Measurements from ENCODE around the gene LPIN3. TPM values are rescaled to one million over a fixed set of nuclear protein-coding genes. Genes with fewer than 3 reads are reported as not detected.
"Not testable (repeated sequence)": the region's sequence is repeated elsewhere in the genome, so short reads cannot be mapped to it uniquely, and the experiment has no call there.

LPIN3 gene
- total and polyA plus RNA-seq, 5 donors from 2014 or later = 0.10 to 0.35 TPM; not detected in 3

DNA sequence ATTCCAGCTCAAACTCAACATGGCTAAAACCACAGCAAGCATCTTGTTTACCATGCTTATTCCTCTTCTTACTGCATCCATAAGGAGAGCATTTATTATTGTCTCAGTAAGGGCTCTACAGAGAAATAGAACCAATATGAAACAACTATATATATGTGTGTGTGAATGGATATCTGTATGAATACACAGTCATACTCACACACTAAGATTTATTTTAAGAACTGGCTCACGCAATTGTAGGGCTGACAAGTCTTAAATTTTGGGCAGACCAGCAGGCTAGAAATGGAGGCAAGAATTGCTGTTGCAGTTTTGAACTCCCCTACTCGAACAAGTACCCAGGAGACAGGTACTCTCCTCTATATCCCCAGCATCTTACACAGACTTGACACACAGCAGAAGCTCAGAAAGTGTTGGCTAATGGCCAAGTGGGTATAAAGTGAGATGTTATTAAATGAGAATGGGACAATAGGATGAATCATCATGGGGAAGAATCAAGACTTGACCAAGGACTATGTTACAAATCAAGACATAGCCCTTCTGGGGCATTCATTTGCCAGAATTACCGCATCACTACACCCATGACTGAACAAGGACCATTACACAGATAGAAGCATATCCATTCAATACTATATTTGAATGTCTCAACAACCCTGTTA is 36.1 kb upstream of the LPIN3 start:
- Histone ChIP-seq H3K4me3 (ENCODE audit: low read depth, low read length) (no peak overlapping the region), H3K36me3 (ENCODE audit: control insufficient read depth, insufficient read depth, low read length) (no peaks in the 10 kb centered on the region), H3K9me3 (ENCODE audit: control insufficient read depth in 2 of 2, low read length in 2 of 2) (no peaks in the 10 kb centered on the region), H3K4me1 (ENCODE audit: control insufficient read depth, insufficient read depth, low read length, poor library complexity, severe bottlenecking) (no peaks in the 10 kb centered on the region), H3K27me3 (ENCODE audit: control insufficient read depth, insufficient read depth, low read length) (no peaks in the 10 kb centered on the region), H3K27ac (ENCODE audit: insufficient read depth, low read length, poor library complexity, severe bottlenecking) (no peak overlapping the region)
- Mint-ChIP-seq H3K27ac (no peak overlapping the region), H3K4me1 (peaks cover 0 to 5% (median 2%) of the 10 kb centered on the region in 4 donors), H3K4me3 (no peak overlapping the region), H3K9me3 (peaks cover 0 to 1% (median 0%) of the 10 kb centered on the region in 7 donors), H3K27me3 (no peaks in the 10 kb centered on the region), H3K36me3 (peaks cover under 1% of the 10 kb centered on the region)
- ATAC-seq (ENCODE audit: low read depth in 2 of 2) (no peak), DNase-seq (no peak)

DNA sequence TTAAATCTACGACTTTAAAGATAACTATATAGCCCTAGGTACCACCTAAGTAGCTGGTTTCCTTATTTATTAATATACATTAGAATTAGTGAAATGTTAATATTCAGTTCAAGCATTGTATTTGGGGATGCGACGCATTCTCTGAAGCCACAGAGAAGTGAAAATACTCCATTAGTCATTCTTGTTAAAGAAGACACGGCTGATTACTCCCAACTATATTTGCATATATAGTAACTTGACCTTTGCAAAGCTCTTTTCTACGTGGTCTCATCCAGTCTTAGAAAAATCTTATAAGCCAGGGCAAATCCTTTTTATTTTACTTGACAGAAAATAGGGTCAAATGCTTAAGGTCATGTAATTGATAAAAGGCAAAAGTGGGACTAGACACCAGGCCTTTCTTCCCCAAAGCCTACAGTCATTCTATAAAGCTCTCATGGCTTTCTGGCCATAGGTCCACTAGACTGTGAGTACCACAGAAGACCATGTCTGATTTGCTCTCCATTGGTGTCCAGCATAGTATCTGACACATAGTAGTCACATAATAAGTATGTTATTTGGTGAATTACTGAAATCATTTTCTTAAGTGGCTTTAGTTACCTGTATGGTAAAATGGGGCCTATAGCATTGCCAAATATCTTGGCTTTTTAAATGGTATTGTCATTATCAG is 34.4 kb upstream of the LPIN3 start:
- H3K27ac Mint-ChIP-seq = no peak overlapping the region
- DNase-seq (no peak), ATAC-seq (ENCODE audit: low read depth in 2 of 2) (no peak)
- Histone ChIP-seq H3K4me1 (ENCODE audit: control insufficient read depth, insufficient read depth, low read length, poor library complexity, severe bottlenecking) (no peaks in the 10 kb centered on the region), H3K27me3 (ENCODE audit: control insufficient read depth, insufficient read depth, low read length) (no peaks in the 10 kb centered on the region), H3K36me3 (ENCODE audit: control insufficient read depth, insufficient read depth, low read length) (no peaks in the 10 kb centered on the region), H3K9me3 (ENCODE audit: control insufficient read depth in 2 of 2, low read length in 2 of 2) (no peaks in the 10 kb centered on the region), H3K4me3 (ENCODE audit: low read depth, low read length) (no peak overlapping the region), H3K27ac (ENCODE audit: insufficient read depth, low read length, poor library complexity, severe bottlenecking) (no peak overlapping the region)
- H3K9me3 Mint-ChIP-seq = no peaks in the 10 kb centered on the region
- peaks cover 0 to 5% (median 2%) of the 10 kb centered on the region in 4 donors for H3K4me1 Mint-ChIP-seq
- H3K4me3 Mint-ChIP-seq = no peak overlapping the region
- no peaks in the 10 kb centered on the region for H3K27me3 Mint-ChIP-seq
- H3K36me3 Mint-ChIP-seq = peaks cover 9% of the 10 kb centered on the region

DNA sequence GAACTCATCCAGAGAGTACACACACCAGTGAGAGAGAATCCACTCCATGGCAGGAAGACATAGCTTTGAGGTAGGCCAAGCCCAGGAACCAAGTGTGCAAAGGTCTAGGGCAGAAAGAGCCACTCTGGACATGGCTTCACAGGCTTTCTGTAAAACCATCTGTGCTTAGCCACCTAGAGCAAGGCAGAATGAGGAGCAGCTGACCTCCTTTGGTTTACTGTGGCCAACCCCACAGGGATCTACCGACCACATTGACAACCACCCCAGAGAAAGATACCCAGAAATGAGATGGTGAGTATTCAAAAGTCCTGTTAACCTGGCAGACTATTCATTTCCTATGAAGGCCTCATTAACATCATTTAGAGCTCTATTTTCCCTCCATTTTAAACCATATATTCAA is 33.6 kb upstream of the LPIN3 start:
- Histone ChIP-seq H3K36me3 (ENCODE audit: control insufficient read depth, insufficient read depth, low read length) (no peaks in the 10 kb centered on the region), H3K9me3 (ENCODE audit: control insufficient read depth in 2 of 2, low read length in 2 of 2) (no peaks in the 10 kb centered on the region), H3K4me1 (ENCODE audit: control insufficient read depth, insufficient read depth, low read length, poor library complexity, severe bottlenecking) (no peaks in the 10 kb centered on the region), H3K4me3 (ENCODE audit: low read depth, low read length) (no peak overlapping the region), H3K27ac (ENCODE audit: insufficient read depth, low read length, poor library complexity, severe bottlenecking) (no peak overlapping the region), H3K27me3 (ENCODE audit: control insufficient read depth, insufficient read depth, low read length) (no peaks in the 10 kb centered on the region)
- Mint-ChIP-seq H3K27ac (no peak overlapping the region), H3K4me1 (peaks cover 0 to 5% (median 2%) of the 10 kb centered on the region in 4 donors), H3K36me3 (peaks cover 9% of the 10 kb centered on the region), H3K27me3 (no peaks in the 10 kb centered on the region), H3K4me3 (no peak overlapping the region), H3K9me3 (no peaks in the 10 kb centered on the region)
- no peak for DNase-seq
- no peak for ATAC-seq (ENCODE audit: low read depth in 2 of 2)

DNA sequence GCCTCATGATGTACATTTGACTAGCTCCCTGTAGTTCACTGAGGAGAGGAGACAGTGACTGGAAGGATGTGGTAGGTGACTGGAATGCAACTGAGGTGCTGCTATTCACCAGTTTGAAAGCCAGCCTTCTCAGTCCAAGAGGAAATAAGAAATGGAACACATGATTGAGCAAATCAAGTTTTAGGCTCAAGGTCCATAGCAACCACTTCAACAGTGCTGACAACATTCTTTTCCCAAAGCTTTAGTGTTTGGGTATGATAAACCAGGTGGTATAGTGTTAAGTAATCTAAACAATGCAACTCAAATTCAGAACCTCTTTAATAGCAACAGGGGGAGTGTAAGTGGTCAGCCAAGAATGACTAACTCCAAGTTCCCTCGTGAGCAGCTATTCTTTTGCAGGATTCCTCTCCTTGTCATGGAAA is 32.3 kb upstream of the LPIN3 start:
- Histone ChIP-seq H3K4me3 (ENCODE audit: low read depth, low read length) (no peak overlapping the region), H3K27ac (ENCODE audit: insufficient read depth, low read length, poor library complexity, severe bottlenecking) (no peak overlapping the region), H3K36me3 (ENCODE audit: control insufficient read depth, insufficient read depth, low read length) (no peaks in the 10 kb centered on the region), H3K4me1 (ENCODE audit: control insufficient read depth, insufficient read depth, low read length, poor library complexity, severe bottlenecking) (no peaks in the 10 kb centered on the region), H3K27me3 (ENCODE audit: control insufficient read depth, insufficient read depth, low read length) (no peaks in the 10 kb centered on the region), H3K9me3 (ENCODE audit: control insufficient read depth in 2 of 2, low read length in 2 of 2) (no peaks in the 10 kb centered on the region)
- Mint-ChIP-seq H3K4me1 (peaks cover 0 to 5% (median 2%) of the 10 kb centered on the region in 4 donors), H3K27me3 (no peaks in the 10 kb centered on the region), H3K9me3 (no peaks in the 10 kb centered on the region), H3K36me3 (peaks cover 9% of the 10 kb centered on the region), H3K4me3 (no peak overlapping the region), H3K27ac (no peak overlapping the region)
- no peak for DNase-seq
- no peak for ATAC-seq (ENCODE audit: low read depth in 2 of 2)

DNA sequence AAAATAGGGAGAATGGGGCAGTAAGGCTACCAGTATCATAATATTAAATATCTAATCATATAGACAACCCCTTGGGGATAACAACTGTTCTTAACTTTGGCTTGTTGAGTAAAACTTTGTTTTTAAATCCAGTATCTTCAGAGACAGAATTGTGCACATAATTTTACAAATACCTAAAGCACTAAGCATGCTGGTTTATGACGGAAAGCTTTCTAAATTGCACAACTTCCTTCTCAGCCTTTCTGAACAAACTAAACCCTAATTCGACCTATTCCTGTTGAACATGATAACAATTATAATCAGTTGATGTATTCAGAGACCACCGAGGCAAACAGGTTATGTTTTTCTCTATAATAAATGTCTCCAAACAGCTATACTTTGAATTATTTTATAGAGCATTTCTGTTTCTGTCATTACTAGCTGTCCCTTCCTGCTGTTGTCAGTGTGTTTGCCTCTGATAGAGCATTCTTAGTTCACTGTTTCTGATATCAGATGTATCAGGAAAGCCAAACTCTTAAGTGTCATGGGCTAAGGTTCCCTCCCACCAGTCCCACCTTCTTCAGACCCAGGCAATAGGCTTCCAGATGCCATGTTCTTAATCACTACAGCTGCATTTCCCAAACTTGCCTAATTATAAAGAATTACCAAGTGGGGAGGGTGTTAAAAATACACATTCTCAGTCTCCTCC is 31.8 kb upstream of the LPIN3 start:
- Histone ChIP-seq H3K4me1 (ENCODE audit: control insufficient read depth, insufficient read depth, low read length, poor library complexity, severe bottlenecking) (no peaks in the 10 kb centered on the region), H3K36me3 (ENCODE audit: control insufficient read depth, insufficient read depth, low read length) (no peaks in the 10 kb centered on the region), H3K27ac (ENCODE audit: insufficient read depth, low read length, poor library complexity, severe bottlenecking) (no peak overlapping the region), H3K4me3 (ENCODE audit: low read depth, low read length) (no peak overlapping the region), H3K9me3 (ENCODE audit: control insufficient read depth in 2 of 2, low read length in 2 of 2) (no peaks in the 10 kb centered on the region), H3K27me3 (ENCODE audit: control insufficient read depth, insufficient read depth, low read length) (no peaks in the 10 kb centered on the region)
- Mint-ChIP-seq H3K9me3 (no peaks in the 10 kb centered on the region), H3K36me3 (peaks cover 9% of the 10 kb centered on the region), H3K27ac (no peak overlapping the region), H3K27me3 (no peaks in the 10 kb centered on the region), H3K4me1 (peaks cover 0 to 5% (median 2%) of the 10 kb centered on the region in 4 donors), H3K4me3 (no peak overlapping the region)
- no peak for DNase-seq
- ATAC-seq (ENCODE audit: low read depth in 2 of 2) = no peak

DNA sequence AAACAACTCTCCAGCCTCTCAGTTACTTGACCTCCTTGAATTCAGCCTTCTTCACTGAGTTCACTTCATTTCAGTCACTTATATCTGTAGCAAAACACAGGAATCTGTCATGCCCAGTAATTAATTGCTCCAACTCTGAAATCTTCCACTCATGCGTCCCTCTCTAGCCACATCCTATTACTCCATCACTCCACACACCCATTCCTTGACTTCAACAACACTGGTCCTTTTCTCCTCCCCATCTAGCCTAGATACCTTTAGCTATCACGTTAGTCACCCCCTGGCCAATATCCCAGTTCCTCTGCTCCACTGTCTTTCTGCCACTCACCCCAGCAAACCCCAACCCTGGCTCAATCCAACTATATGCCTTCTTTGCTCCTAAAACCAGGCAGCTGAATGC is 30.8 kb upstream of the LPIN3 start:
- H3K27ac Mint-ChIP-seq = peak overlapping the region in 2 of 3 donors; percentile 42 to 47
- no peaks in the 10 kb centered on the region for H3K9me3 ChIP-seq (ENCODE audit: control insufficient read depth in 2 of 2, low read length in 2 of 2)
- H3K4me1 Mint-ChIP-seq = peaks cover 1 to 7% (median 4%) of the 10 kb centered on the region in 4 donors
- no peak overlapping the region for H3K27ac ChIP-seq (ENCODE audit: insufficient read depth, low read length, poor library complexity, severe bottlenecking)
- H3K4me3 Mint-ChIP-seq = peak overlapping the region in 1 of 4 donors; percentile 12
- no peak overlapping the region for H3K4me3 ChIP-seq (ENCODE audit: low read depth, low read length)
- DNase-seq (no peak), ATAC-seq (ENCODE audit: low read depth in 2 of 2) (no peak)
- no peaks in the 10 kb centered on the region for H3K9me3 Mint-ChIP-seq
- H3K4me1 ChIP-seq (ENCODE audit: control insufficient read depth, insufficient read depth, low read length, poor library complexity, severe bottlenecking) = no peaks in the 10 kb centered on the region
- no peaks in the 10 kb centered on the region for H3K27me3 Mint-ChIP-seq
- H3K36me3 ChIP-seq (ENCODE audit: control insufficient read depth, insufficient read depth, low read length) = no peaks in the 10 kb centered on the region
- H3K36me3 Mint-ChIP-seq = peaks cover 9% of the 10 kb centered on the region
- H3K27me3 ChIP-seq (ENCODE audit: control insufficient read depth, insufficient read depth, low read length) = no peaks in the 10 kb centered on the region

DNA sequence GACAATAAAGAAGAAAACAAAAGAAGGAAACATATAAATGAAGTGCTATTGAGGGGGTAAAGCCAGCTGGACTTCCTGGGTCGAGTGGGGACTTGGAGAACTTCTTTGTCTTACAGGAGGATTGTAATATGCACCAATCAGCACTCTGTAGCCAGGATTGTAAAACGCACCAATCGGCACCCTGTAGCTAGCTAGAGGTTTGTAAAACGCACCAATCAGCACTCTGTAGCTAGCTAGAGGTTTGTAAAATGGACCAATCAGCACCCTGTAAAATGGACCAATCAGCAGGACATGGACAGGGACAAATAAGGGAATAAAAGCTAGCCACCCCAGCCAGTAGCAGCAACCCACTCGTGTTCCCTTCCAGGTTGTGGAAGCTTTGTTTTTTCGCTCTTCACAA is 28.6 kb upstream of the LPIN3 start:
- ATAC-seq (ENCODE audit: low read depth in 2 of 2); DNase-seq; H3K4me1 ChIP-seq (ENCODE audit: control insufficient read depth, insufficient read depth, low read length, poor library complexity, severe bottlenecking); H3K27ac ChIP-seq (ENCODE audit: insufficient read depth, low read length, poor library complexity, severe bottlenecking); H3K27ac Mint-ChIP-seq; H3K36me3 ChIP-seq (ENCODE audit: control insufficient read depth, insufficient read depth, low read length); H3K27me3 ChIP-seq (ENCODE audit: control insufficient read depth, insufficient read depth, low read length); H3K9me3 Mint-ChIP-seq; H3K27me3 Mint-ChIP-seq; H3K4me3 ChIP-seq (ENCODE audit: low read depth, low read length); H3K36me3 Mint-ChIP-seq; H3K9me3 ChIP-seq (ENCODE audit: control insufficient read depth in 2 of 2, low read length in 2 of 2); H3K4me3 Mint-ChIP-seq: not testable (repeated sequence)
- peaks cover 0 to 16% (median 15%) of the 10 kb centered on the region in 4 donors for H3K4me1 Mint-ChIP-seq
